Adrenal gland (tissue), 5 donors: Measurements from ENCODE around the gene TOGARAM2.

ENCODE experiments used
- CTCF ChIP-seq, 6 experiments: fragments of 450-650 bp in 4 of 6; fragments of 200-600 bp in 2 of 6; sonication (generic) in 1 of 6; IDR thresholded peaks; 1 replicate in 5 of 6; 2 replicates in 1 of 6; pipeline versions ENCODE4 v1.5.1 to v1.8.0; 2016 to 2021; ENCODE audit warnings: antibody characterized with exemption in 6 of 6, mild to moderate bottlenecking in 2 of 6, moderate library complexity in 1 of 6
- POLR2A ChIP-seq, 2 donors: fragments of 450-650 bp; IDR thresholded peaks; one replicate each; pipeline ENCODE4 v1.6.1; 2017; ENCODE audit warnings: antibody characterized with exemption in 2 of 2, mild to moderate bottlenecking in 2 of 2, moderate library complexity in 1 of 2
- donor health status: DM: no; HTN: no; CAD: no.

GRCh38 chr2:29054430-29054829, 73.3 kb downstream of the TOGARAM2 start:
- no peak for TF ChIP-seq CTCF (IDR thresholded peaks at IDR 0.05)
- no peak for TF ChIP-seq POLR2A (IDR thresholded peaks at IDR 0.05)
